ENCODE results near the gene ACAD10.

The ACAD10 gene

GRCh38 chr12:111776836-111777344, 91.0 kb downstream of the ACAD10 start:
- no peak for DNase-seq (ENCODE audit: low read depth)

- no peak for DNase-seq (ENCODE audit: low read depth)
These were observed 91.6 kb downstream of the ACAD10 start for GRCh38 chr12:111777345-111778045.

GRCh38 chr12:111780166-111780565, 94.3 kb downstream of the ACAD10 start:
- DNase-seq (ENCODE audit: low read depth): no peak

GRCh38 chr12:111780615-111781014, 94.8 kb downstream of the ACAD10 start:
- DNase-seq (ENCODE audit: low read depth): no peak

- no peak for DNase-seq (ENCODE audit: low read depth)
These were observed 95.3 kb downstream of the ACAD10 start for GRCh38 chr12:111781085-111781658.

GRCh38 chr12:111783046-111783445, 97.2 kb downstream of the ACAD10 start:
- no peak for DNase-seq (ENCODE audit: low read depth)

- DNase-seq (ENCODE audit: low read depth): no peak
These were observed 99.1 kb downstream of the ACAD10 start for GRCh38 chr12:111784953-111785352.

- DNase-seq (ENCODE audit: low read depth): no peak
These were observed 99.8 kb downstream of the ACAD10 start for GRCh38 chr12:111785651-111786050.

- DNase-seq (ENCODE audit: low read depth): no peak
These were observed 102.4 kb downstream of the ACAD10 start for GRCh38 chr12:111788178-111788654.

- no peak for DNase-seq (ENCODE audit: low read depth)
These were observed 103.9 kb downstream of the ACAD10 start for GRCh38 chr12:111789779-111790178.

- no peak for DNase-seq (ENCODE audit: low read depth)
These were observed 105.7 kb downstream of the ACAD10 start for GRCh38 chr12:111791507-111791906.

GRCh38 chr12:111792155-111792855, 106.5 kb downstream of the ACAD10 start:
- DNase-seq (ENCODE audit: low read depth): no peak

GRCh38 chr12:111792856-111793235, 107.0 kb downstream of the ACAD10 start:
- no peak for DNase-seq (ENCODE audit: low read depth)

- DNase-seq (ENCODE audit: low read depth): no peak
These were observed 112.3 kb downstream of the ACAD10 start for GRCh38 chr12:111798182-111798581.

- DNase-seq (ENCODE audit: low read depth): no peak
These were observed 113.9 kb downstream of the ACAD10 start for GRCh38 chr12:111799758-111800157.

- DNase-seq (ENCODE audit: low read depth): no peak
These were observed 117.3 kb downstream of the ACAD10 start for GRCh38 chr12:111803038-111803626.

- DNase-seq (ENCODE audit: low read depth): no peak
These were observed 118.0 kb downstream of the ACAD10 start for GRCh38 chr12:111803851-111804250.

- no peak for DNase-seq (ENCODE audit: low read depth)
These were observed 120.5 kb downstream of the ACAD10 start for GRCh38 chr12:111806304-111806703.

Data from stimulated activated CD8-positive, alpha-beta memory T cell treated with anti-CD3 and anti-CD28 coated beads, Interleukin-4, amount 100 ng/mL, for 24 hours (primary cell).